ENCODE measurements around the gene FOXO6. TPM values are rescaled to one million over a fixed set of nuclear protein-coding genes. Genes with fewer than 3 reads are reported as not detected.

The FOXO6 gene
- total RNA-seq, 1 experiment from 2014 or later = 1.9 TPM

DNA sequence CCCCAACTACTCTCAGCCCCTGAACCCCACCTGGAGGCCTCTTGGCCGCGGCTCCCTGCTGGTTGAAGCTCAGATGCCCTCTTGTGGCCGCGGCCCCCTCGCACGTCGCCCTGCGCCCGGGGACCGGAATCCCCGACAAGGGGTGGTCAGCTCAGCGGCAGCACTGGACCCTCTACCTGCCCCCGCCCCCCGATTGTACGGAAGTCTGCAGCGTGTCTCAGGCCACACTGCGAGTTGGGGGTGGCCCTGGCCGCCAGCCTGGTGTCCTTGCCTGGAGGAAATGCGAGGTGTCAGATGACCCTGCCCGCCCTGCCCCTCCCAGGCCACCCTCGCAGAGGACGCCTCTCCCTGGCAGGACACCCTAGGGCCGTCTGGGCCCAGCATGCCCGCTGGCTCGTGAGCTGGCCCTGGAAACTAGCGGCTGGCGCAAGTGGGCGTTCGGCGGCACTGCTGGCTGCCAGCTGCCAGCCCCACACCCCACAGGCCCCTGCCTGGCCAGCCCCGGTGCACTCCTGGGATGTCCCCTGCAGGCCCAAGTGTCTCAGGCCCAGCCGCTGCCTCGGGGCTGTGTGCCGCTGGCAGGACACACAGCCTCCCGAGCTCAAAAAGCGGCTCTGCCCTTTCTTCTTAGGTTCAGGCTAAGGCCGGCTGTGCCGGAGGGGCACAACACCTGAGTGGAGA lies 62.4 kb downstream of the FOXO6 start:
- no peak for DNase-seq (ENCODE audit: low spot score)

DNA sequence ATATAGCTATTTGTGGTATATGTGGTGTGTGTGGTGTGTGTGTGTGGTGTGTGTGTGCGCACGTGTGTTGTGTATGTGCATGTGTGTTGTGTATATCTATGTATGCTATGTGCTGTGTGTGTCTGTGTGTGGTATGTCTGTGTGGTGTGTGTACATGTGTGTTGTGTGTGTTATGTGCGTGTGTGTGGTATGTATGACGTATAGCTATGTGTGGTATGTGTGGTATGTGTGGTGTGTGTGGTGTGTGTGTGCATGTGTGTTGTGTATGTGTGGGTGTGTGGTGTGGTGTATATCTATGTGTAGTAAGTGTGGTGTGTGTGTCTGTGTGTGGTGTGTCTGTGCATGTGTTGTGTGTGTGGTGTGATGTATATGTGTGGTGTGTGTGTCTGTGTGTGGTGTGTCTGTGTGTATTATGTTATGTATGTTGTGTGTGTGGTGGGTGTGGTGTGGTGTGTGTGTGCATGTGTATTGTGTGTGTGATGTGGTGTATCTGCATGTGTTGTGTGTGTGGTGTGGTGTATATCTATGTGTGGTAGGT lies 63.4 kb downstream of the FOXO6 start:
- DNase-seq (ENCODE audit: low spot score) = no peak

DNA sequence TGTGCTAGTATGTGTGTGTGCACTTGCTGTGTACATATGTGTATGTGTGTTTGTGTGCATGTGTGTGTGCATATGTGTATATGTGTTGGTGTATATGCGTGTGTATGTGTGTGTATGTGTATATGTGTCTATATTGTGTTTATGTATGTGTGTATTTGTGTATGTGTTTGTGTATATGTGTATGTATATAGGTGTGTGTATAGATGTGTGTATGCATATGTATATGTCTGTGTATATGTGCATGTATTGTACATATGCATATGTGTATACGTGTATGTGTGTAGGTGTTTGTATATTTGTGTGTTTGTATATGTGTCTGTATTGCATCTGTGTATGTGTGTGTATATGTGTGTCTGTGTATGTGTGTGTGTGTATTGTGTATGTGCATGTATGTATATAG lies 64.1 kb downstream of the FOXO6 start:
- no peak for DNase-seq (ENCODE audit: low spot score)

DNA sequence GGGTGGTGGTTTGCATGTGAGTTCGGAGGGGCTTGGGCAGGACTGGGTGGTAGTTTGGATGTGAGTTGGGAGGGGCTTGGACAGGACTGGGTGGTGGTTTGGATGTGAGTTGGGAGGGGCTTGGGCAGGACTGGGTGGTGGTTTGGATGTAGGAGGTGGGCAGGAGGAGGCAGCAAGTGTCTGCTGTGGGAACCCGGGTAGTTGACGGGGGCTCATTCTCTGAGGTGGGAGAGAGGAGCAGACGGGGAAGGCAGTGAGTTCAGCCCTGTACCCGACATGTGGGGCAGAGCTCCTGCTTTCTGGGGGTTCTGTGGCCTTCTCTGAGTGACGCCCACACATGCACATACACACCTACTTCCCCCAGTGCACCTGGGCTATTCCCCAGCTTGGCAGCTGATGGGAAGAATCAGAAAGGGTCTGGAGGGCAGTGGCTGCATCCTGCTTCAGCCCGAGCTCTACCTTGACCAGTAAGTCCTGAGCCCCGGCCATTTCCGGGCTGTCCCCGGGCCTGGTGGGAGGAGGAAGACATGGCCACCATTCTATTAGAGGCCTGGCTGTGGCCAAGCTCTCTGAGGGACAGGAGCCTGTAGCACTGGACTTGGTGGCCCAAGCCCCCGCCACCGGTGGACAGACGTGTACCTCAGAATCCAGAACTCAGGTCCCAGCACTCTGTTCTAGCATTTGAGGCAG lies 65.1 kb downstream of the FOXO6 start:
- no peak for DNase-seq (ENCODE audit: low spot score)

DNA sequence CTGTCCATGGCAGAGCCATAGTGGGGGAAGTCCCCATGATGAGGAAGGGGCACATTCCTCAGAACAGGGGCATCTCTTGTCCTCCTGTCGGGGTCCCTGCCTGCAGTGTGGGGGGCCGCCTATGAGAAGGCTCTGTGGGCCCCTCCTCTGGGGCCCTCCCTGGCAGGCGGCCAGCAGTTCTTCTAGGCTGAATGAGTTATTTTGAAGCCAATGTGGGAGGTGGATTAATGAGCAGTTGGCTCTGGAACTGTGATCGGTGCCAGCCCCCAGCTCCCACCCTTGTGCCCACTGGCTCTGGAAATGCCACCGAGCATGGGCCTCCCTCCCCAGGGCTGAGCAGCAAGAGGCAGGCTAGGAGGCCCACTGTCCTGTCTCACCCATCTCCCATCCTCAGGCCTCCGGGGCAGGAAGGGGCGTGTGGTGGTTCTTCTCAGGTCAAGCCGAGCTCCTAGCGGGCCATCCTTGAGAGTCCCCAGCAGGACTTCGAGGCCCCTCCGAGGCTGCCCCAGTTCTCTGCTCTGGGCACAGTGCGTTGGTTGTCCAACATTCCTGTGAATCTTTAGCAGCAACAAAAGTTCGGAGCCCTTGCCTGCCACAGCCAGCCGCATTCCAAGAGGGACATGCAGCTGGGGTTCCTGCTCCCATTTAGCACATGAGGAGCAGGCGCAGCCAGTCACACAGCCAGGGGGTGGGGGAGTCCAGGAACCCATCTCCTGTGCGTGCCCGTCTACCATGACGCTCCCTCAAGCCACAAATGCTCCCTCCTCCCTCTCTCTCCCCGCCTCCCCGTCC lies 66.1 kb downstream of the FOXO6 start:
- DNase-seq (ENCODE audit: low spot score) = no peak

DNA sequence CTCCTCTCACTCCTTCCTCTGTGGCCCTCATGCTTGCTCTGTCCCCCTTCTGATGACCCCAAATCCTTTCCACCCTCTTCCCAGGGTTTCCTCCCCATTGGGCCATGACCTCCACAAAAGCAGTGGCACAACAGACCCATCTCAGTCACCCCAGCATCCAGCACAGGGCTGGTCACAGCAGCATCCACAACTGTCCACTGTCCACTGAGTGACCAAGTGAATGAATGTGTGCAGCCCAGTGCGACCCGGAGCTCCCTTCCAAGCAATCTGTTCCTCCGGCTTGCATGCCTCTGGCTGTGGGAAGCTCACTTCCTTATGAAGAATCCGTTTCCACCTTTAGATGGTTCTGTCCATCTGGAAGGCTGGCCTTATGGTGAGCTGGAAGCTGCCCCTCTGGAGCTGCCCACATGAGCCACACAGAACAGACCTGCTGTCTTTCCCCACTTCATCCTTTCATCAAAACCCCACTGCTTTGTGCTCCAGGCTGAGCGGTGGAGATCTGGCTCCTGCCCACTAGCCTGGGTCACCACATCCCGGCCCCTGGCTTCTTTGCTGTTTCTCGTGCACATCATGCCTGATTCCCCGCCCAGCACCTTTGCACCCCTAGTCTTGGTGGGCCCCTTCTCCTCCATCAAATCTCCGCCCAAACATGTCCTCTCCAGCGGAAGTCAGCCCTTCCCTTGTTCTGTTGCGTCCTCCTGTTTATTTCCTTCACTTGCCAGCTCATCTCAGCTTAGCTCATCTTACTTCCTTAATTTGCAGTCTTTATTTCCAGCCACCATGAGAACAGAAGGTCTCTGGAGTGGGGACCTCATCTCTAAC lies 66.9 kb downstream of the FOXO6 start:
- no peak for DNase-seq (ENCODE audit: low spot score)

DNA sequence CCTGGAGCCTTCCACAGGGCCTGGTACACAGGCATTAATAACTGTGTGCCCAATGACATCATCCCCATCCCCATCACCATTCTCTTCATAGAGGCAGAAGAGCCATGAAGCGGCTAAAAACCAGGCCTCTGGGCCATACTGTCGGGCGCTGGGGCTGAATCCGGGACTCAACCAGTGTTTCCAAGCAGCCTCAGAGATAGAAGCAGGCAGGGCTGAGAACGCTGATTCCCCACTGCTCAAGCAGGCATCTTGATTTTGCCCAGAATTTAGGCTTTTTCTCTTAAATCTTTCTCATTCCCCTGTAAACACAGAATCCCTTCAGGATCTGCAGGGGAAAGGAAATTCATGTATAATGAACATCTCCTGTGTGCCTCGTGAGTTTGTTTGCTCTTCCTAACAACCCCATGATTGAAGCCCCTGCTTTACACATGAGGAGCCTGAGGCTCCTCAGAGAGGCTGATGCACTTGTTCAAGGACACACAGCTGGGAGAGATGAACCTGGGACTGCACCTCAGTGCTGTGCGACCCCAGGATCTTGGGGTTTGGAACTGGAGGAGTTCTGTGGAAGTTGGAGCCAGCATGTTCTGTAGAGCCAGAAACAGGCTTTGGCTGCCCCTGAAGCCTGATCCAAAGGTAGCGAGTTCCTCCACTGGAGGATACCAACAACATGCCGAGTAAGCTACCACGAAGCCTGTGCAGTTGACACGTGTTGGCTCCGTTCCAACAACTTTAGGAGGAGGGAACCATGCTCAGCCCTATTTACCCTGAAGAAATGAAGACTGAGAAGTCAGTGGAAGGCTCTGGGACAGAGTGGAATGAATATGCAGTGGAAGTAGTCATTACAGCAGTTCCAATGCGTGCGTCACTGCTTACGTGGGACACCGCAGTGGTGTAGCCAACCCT lies 67.8 kb downstream of the FOXO6 start:
- DNase-seq (ENCODE audit: low spot score) = no peak

DNA sequence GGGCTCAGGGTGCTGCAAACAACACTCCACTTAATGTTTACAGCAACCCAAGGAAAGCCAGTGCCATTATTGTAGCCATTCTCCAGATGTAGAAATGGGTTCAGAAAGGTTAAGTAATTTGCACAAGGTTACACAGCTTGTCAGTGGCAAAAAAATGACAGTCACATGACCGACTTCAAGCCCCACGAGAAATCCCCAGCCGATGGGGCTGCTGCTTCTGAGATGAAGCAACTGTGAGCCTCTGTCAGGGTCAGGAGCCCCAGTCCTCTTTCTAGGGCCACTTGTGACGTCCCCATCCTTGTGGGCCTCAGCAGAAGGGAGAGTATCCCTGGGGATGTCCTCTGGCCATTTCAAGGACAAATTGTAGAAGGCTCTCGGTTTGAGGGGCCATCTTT lies 68.4 kb downstream of the FOXO6 start:
- DNase-seq (ENCODE audit: low spot score) = no peak

DNA sequence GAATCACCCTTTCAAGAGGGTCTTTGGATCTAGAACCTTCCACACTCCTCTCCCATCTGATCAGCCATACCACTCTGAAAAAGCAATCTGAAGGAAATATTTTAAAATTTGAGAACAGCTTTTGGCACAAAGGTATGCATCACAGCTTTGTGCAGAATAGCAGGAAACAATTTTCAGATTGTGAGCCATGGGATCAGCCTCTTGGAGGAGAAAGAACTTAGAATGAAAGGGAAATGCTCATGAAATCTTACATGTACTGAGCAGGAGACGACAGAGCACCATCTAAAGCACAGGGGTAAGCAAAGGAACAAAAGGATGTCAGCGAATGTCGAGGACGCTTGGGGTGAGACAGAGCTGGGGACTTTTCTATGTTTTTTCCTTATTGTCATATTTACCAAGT lies 68.8 kb downstream of the FOXO6 start:
- DNase-seq (ENCODE audit: low spot score) = no peak

DNA sequence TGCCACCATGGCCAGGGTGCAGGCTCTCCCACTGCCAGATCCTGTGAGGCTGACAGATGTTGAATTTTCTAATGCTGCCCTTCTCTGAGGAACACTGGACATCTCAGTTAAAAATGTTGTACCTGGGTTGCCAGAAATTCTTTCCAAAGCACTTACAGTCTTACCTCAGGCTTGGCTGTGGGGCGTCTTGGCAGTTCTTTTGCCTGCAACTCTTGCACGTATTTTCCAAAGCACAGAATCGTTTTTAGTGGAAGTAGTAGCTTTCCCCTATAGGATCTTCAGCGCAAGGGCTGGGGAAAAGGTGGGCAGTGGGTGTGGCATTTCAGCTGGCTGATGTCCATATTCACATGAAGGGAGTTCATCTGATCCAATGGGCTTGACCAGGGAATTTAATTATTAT lies 69.3 kb downstream of the FOXO6 start:
- DNase-seq (ENCODE audit: low spot score) = no peak

DNA sequence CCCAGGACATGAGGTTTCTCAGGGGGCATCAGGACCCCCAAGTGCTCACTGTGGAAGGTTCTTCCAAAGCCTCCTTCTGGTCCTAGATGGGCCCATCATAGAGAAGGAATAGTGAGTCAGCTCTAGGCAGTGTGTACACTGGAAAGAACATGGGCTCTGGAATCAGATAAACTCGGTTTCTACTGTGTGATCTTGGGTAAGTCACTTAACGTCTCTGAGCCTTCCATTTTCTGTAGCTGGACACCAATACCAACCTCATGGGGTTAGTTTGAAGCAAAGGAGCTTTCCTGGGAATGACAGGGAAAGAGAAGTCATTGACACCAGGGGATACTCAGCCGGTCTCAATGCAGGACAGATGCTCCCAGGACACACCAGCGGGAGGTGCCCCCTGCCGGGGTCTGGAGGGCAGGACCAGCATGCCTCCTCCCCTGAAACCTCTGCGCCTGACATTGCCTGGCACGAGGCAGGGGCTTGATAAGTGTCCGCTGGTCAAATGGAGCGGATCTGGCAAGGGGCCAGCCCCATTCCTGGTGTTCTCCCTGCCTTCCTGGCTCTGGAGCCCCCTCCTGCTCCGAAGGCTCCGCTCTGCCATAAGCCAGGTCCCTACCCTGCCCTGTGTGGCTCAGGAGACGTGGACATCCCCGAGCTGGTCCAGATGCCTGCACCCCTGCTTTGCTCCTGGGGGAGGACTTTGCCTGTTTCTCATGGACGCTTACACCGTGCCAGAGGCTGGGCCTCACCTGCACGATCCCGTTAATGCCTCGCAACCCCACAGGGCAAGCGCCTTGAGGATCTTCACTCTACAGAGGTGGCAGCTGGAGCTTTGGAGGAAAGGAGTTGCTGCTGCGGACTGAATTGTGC lies 70.5 kb downstream of the FOXO6 start:
- DNase-seq (ENCODE audit: low spot score) = no peak

Other genes with a start within 250 kb of the FOXO6 start
- 24.7 and 31.2 TPM in 2 replicates for gene SCMH1, start 119.1 kb upstream of the FOXO6 start, total RNA-seq (2014; rRNA removed; shearing (Covaris generic))
- 0.37 and 0.46 TPM in 2 replicates for gene EDN2, start 123.2 kb downstream of the FOXO6 start, total RNA-seq (2014; rRNA removed; shearing (Covaris generic))